ENCODE measurements around the gene DNAJC27. TPM values are rescaled to one million over a fixed set of nuclear protein-coding genes. Genes with fewer than 3 reads are reported as not detected.

Gene DNAJC27
- total RNA-seq, 1 donor from 2014 or later: 7.0 TPM

DNA sequence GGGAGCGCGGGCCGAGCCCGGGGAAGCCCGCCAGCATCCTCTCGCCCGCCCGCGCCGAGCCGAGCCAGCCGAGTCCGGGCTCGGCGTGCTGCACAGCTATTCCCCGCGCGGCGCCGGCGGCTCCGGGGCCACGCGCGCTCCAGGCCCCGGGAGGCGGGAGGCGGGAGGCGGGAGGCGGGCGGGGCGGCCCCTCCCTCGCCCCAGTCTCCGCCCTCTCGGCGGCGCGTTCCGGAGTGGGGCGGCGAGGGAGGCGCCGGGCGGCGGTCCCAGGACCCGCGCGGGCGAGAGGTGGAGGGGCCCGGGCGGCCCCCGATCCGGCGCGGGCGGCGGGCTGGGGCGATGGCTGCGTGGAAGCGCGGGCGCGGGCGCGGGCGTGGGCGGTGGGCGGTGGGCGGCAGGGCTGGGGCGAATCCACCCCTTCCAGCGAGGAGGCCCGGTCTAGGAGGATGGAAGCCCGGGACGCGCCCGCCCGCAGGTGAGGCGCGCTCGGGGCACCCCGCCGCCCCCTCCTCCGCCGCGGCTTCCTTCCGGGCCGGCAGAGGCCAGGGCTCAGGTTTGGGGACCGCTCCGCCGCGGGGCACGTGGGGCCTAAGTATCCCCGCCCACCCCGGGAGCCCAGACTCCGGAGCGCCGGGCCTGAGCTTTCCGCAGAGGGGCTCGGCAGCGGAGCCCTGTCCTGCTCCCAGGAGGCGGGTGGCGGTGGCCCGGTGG, 51.5 kb downstream of the DNAJC27 start, which contains the start of gene ADCY3:
Gene ADCY3 (minus strand): TSS at position 140 of the 711 bp plus-strand sequence. CDS start 1,250 bp downstream, outside the sequence.
- H3K9me3 Mint-ChIP-seq (ENCODE audit: unreplicated experiment): no peaks in the 10 kb centered on the region
- peaks cover 41% of the 10 kb centered on the region for H3K4me1 Mint-ChIP-seq (ENCODE audit: unreplicated experiment)
- peak within 1 kb of the TSS; percentile 88 for H3K4me3 Mint-ChIP-seq (ENCODE audit: unreplicated experiment)
- H3K36me3 Mint-ChIP-seq (ENCODE audit: unreplicated experiment): no peaks in the 10 kb centered on the region
- no peak for DNase-seq (ENCODE audit: extremely low spot score, unreplicated experiment)
- TF ChIP-seq, protein P1, sequence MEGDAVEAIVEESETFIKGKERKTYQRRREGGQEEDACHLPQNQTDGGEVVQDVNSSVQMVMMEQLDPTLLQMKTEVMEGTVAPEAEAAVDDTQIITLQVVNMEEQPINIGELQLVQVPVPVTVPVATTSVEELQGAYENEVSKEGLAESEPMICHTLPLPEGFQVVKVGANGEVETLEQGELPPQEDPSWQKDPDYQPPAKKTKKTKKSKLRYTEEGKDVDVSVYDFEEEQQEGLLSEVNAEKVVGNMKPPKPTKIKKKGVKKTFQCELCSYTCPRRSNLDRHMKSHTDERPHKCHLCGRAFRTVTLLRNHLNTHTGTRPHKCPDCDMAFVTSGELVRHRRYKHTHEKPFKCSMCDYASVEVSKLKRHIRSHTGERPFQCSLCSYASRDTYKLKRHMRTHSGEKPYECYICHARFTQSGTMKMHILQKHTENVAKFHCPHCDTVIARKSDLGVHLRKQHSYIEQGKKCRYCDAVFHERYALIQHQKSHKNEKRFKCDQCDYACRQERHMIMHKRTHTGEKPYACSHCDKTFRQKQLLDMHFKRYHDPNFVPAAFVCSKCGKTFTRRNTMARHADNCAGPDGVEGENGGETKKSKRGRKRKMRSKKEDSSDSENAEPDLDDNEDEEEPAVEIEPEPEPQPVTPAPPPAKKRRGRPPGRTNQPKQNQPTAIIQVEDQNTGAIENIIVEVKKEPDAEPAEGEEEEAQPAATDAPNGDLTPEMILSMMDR (IDR thresholded peaks at IDR 0.05): no peak
- no peaks in the 10 kb centered on the region for H3K27me3 Mint-ChIP-seq (ENCODE audit: unreplicated experiment)
- H3K27ac Mint-ChIP-seq (ENCODE audit: unreplicated experiment): peak within 1 kb of the TSS; percentile 84

DNA sequence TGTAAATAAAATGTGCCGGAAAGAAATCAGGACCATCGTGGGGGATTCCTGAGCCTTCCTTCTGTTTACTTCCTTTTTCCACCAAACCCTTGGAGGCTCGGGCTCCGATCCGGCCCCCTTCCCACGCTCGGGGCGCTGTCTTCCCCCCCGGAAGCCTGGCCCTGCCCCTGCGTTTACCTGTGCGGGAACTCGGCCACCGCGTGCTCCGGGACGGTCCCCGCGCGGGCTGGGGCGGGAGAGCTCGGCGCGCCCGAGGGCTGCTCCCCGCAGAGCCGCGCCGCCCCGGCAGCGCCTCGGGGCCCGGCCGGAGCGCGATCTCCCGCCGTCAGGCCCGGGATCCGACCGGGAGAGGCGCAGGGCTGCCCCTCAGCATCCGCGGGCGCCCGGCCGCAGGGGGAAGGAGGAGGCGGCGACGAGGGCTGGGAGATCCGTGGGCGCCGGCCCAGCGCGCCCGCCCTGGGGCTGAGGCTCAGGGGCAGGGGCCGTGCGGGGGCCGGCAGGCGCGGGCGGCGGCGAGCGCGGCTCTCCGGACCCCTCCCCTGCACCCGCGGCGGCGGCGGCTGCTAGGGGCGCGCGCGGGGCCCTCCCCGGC, 52.2 kb downstream of the DNAJC27 start:
- no peaks in the 10 kb centered on the region for H3K9me3 Mint-ChIP-seq (ENCODE audit: unreplicated experiment)
- TF ChIP-seq, protein P1 (IDR thresholded peaks at IDR 0.05): no peak
- H3K36me3 Mint-ChIP-seq (ENCODE audit: unreplicated experiment): peaks cover 4% of the 10 kb centered on the region
- H3K27ac Mint-ChIP-seq (ENCODE audit: unreplicated experiment): peak overlapping the region; percentile 84
- peak overlapping the region; percentile 88 for H3K4me3 Mint-ChIP-seq (ENCODE audit: unreplicated experiment)
- no peaks in the 10 kb centered on the region for H3K27me3 Mint-ChIP-seq (ENCODE audit: unreplicated experiment)
- no peak for DNase-seq (ENCODE audit: extremely low spot score, unreplicated experiment)
- H3K4me1 Mint-ChIP-seq (ENCODE audit: unreplicated experiment): peaks cover 47% of the 10 kb centered on the region

DNA sequence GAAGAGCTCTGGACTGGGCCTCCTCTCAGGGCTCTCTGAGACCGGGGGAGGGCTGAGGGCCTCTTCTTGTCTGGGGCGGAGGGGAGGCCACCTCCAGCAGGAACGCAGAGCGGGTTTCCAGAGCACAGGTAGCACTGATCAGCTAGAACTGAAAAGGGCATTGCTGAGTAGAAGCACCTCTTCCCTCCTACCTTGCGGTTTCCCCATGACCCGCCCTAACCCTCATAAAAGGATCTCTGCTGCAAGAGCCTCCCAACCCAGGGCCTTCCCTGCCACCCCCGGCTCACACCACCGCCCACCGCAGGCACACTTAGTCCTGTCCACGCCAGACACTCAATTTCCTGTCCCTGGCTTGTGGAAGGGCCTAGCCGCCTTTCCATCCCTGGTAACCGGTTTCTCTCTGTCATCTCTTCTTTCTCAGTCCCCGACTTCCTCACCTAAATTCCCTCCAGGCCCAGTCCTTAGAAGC, 52.7 kb downstream of the DNAJC27 start:
- peak overlapping the region; percentile 88 for H3K4me3 Mint-ChIP-seq (ENCODE audit: unreplicated experiment)
- H3K36me3 Mint-ChIP-seq (ENCODE audit: unreplicated experiment): peaks cover 7% of the 10 kb centered on the region
- peaks cover 49% of the 10 kb centered on the region for H3K4me1 Mint-ChIP-seq (ENCODE audit: unreplicated experiment)
- TF ChIP-seq, protein P1 (IDR thresholded peaks at IDR 0.05): no peak
- peak overlapping the region; percentile 84 for H3K27ac Mint-ChIP-seq (ENCODE audit: unreplicated experiment)
- no peak for DNase-seq (ENCODE audit: extremely low spot score, unreplicated experiment)
- H3K9me3 Mint-ChIP-seq (ENCODE audit: unreplicated experiment): no peaks in the 10 kb centered on the region
- H3K27me3 Mint-ChIP-seq (ENCODE audit: unreplicated experiment): no peaks in the 10 kb centered on the region

DNA sequence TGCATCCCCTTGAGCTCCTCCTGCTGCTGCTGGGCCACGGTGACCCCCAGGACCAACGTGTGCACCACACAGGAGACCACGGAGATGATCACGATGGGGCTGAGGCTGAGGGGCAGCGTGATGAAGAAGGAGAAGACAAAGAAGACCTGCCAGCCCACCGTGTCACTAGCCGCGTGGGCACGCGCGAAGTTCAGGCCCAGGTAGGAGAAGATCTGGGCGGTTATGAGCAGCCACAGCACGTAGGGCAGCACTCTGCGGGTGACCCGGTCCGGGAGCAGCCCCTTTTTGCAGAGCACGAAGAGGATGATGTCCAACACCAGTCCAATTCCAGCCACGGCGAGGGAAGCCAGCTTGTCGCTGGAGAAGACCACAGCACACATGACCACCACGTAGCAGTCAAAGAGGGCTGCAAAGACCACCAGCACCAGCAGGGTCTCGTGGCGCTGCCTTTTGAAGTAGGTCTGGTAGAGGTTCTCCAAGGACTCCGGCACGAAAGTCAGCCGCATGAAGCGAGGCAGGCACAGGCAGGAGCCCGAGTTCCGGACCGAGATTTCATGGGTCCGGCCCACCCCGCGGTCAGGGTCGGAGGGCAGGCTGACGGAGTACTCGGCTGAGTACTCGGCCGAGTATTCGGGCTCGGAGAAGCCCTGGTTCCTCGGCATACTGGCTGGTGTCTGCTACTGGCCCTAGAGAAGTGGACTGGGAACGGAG, 53.3 kb downstream of the DNAJC27 start:
- H3K27me3 Mint-ChIP-seq (ENCODE audit: unreplicated experiment): no peaks in the 10 kb centered on the region
- H3K4me1 Mint-ChIP-seq (ENCODE audit: unreplicated experiment): peaks cover 54% of the 10 kb centered on the region
- no peak for DNase-seq (ENCODE audit: extremely low spot score, unreplicated experiment)
- TF ChIP-seq, protein P1 (IDR thresholded peaks at IDR 0.05): no peak
- H3K27ac Mint-ChIP-seq (ENCODE audit: unreplicated experiment): peak overlapping the region; percentile 84
- H3K4me3 Mint-ChIP-seq (ENCODE audit: unreplicated experiment): peak overlapping the region; percentile 88
- H3K9me3 Mint-ChIP-seq (ENCODE audit: unreplicated experiment): no peaks in the 10 kb centered on the region
- H3K36me3 Mint-ChIP-seq (ENCODE audit: unreplicated experiment): peaks cover 7% of the 10 kb centered on the region

All from osteocyte (in vitro differentiated cells).